ENCODE results near the gene ARHGAP9.
"Not testable (repeated sequence)": the region's sequence is repeated elsewhere in the genome, so short reads cannot be mapped to it uniquely, and the experiment has no call there.

ARHGAP9 gene

DNA sequence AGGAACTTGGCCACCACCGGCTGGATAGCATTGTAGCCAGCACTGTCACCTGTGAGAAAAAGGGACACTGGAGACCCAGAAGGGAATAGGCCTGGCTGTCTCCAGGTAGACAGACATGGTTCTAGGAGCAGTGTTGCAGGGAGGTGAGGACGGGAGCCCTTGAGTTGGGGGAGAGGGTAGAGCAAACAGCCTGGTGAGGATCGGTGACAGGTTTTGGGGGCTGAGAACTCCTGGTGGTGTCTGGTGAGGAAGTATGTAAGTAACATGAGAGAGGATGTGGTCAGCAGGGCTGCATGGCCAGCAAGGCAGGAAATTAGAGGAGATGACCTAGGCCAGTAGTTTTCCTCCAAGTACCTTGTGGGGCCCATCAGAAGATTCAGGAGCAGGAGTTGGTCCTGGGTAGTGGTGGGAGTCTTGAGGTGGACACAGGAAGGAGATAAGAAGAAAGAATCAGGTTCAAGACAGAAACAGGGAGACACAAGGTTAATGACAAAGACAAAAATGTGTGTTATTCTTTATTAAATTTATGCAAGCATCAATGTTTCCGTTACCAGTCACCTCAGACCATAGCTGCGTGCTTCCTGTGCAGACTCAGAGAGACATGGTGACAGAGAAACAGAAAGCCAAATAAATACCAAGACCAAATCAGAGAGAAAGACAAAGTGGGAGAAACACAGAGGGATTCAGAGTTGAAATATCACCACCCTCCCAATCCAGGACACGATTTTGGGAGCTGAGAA, at the start of gene ARHGAP9:
Gene ARHGAP9, minus strand, starts transcription at position 491 of the 740 bp plus-strand sequence. Its CDS starts 460 bp downstream, at position 31.
- DNase-seq, result peak in 1 of 3 donors; percentile 48

DNA sequence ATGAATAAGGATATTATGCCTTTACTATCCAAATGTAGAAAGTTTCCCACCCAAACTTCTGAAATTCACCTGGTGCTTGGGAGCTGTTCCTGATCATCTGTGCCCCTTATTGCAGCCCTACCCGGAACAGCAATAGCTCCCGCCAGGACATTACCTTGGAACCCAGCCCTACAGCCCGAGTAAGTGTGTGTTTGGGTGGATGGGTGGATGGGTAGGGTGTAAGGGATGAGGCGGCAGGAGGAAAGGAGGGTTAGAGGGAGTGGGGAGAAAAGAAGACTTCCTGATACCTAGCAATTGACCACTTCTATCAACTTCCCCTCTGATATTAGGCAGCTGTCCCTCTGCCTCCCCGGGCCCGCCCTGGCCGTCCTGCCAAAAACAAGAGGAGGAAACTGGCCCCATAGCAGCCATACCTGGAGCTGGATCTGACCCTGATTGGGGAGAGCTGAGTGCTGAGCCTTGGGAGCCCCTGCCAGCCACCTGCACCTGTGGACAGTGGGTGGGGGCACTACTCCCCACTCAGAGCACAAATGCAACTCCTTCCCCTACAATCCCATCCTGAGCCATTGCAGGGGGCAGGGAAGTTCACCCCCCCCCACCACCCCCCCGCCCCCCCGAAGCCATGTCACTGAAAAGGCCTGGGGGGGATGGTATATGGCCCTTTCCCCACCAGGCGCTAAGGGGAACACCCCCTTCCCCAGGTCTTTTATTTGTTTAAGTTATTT, 49.3 kb upstream of the ARHGAP9 start:
- no peak for DNase-seq

DNA sequence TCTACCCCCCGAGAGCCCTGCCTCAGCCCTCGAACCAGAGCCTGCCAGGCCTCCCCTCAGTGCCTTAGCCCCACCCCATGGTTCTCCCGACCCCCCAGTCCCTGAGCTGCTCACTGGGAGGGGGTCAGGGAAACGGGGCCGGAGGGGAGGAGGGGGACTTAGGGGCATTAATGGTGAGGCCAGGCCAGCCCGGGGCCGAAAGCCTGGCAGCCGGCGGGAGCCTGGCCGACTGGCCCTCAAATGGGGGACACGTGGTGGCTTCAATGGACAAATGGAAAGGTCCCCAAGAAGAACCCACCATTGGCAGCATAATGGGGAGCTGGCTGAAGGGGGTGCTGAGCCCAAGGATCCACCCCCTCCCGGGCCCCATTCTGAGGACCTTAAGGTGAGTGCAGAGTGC, 48.5 kb upstream of the ARHGAP9 start:
- no peak for DNase-seq

DNA sequence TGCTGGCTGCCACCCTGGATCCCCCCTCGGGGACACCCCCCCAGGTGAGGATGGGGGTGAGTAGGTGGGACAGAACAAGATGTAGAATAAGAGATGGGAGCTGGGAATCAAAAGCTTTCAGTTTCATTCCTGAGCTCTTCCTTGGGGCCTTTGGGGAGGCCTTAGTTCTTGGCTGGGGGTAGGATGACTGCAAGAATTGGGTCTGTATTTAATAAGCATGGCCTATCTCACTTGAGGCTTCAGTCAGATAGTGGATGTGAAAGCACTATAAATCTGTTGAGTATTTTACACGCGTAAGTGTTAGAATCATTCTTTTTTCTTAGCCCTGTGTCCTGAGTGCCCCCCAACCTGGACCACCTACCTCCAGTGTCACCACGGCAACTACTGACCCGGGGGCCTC, 47.5 kb upstream of the ARHGAP9 start:
- DNase-seq, result no peak

DNA sequence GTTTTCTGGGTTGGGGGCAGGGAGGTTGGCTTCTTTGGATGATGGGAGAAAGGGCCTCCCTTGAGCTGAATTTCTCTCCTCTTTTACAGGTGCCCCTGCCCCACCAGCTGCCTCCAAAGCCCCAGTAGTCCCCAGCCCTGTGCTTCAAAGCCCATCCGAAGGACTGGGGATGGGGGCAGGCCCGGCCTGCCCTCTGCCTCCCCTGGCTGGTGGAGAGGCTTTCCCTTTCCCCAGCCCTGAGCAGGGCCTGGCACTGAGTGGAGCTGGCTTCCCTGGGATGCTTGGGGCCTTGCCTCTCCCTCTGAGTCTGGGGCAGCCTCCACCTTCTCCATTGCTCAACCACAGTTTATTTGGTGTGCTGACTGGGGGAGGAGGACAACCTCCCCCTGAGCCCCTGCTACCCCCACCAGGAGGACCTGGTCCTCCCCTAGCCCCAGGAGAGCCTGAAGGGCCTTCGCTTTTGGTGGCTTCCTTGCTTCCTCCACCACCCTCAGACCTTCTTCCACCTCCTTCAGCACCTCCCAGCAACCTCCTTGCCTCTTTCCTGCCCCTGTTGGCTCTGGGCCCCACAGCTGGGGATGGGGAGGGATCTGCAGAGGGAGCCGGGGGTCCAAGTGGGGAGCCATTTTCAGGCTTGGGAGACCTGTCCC, 46.9 kb upstream of the ARHGAP9 start:
- no peak for DNase-seq

DNA sequence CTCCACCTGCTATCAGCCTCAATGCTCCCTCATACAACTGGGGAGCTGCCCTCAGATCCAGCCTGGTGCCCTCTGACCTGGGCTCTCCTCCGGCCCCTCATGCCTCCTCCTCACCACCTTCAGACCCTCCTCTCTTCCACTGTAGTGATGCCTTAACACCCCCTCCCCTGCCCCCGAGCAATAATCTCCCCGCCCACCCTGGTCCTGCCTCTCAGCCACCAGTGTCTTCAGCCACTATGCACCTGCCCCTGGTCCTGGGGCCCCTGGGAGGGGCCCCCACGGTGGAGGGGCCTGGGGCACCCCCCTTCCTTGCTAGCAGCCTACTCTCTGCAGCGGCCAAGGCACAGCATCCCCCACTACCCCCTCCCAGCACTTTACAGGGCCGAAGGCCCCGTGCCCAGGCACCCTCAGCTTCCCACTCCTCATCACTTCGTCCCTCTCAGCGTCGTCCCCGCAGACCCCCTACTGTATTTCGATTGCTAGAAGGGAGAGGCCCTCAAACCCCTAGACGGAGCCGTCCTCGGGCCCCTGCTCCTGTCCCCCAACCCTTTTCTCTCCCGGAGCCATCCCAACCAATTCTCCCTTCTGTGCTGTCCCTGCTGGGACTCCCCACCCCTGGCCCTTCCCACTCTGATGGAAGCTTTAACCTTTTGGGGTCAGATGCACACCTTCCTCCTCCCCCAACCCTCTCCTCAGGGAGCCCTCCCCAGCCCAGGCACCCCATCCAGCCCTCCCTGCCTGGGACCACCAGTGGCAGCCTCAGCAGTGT, 46.1 kb upstream of the ARHGAP9 start:
- no peak for DNase-seq

DNA sequence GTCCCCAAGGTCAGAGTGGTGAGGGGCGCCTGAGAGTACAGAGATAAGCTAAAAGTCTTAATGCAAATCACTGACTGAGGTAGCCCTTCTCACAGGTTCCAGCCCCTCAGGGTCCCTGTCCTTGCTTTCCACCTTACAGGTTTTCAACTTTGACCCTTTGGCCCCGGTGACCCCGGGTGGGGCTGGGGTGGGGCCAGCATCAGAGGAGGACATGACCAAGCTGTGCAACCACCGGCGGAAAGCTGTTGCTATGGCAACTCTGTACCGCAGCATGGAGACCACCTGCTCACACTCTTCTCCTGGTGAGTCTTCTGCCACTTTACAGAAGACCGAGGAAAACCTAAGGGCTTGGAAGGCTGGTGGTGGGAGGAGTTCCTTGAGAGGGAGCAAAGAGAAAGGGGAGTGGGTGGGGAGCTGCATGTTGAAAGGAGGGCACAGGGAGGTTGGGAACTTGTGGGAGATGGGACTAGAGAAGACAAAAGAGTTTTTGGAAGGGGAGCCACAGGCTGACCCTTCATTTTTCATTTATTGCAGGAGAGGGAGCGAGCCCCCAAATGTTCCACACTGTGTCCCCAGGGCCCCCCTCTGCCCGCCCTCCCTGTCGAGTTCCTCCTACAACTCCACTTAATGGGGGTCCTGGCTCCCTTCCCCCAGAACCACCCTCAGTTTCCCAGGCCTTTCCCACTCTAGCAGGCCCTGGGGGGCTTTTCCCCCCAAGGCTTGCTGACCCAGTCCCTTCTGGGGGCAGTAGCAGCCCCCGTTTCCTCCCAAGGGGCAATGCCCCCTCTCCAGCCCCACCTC, 45.3 kb upstream of the ARHGAP9 start:
- DNase-seq, result no peak

DNA sequence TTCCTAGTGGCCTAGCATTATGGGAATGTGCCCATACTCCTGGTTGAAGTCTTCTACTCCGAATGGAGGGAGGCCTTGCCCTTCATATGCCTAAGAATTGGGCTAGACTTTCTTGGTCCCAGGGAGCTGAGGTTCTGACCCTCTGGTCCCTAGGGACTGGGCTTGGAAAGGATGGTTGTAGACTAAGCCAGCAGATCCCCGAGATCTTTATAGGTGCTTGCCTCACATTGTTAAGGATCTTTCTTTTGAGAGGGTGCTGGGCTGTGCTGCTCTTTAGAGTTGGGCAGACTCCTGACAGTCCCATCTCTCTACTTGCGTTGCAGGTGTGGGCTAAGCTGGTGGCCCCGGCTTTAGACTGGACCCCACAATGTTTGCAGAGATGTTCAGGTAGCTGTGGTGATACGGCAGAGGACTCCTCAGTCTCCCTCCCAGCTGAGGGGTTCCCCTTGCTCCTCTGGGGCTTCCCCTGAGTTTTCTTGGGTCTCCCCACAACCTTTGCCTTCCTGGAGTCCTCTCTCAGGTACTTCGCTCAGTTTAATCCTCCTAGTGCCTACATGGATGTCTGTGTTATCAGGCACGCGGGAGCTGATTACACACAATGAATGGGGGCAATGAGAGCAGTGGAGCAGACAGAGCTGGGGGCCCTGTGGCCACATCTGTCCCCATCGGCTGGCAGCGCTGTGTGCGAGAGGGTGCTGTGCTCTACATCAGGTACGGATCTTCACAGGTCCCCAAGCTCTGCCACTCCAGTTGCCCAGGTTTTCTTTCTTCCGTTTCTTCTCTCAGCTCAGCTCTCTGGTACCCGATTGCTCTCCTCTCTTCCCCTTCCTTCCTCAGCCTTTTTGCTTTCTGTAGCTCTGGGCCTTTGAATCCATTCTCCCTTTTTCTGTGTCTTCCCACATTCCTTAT, 44.3 kb upstream of the ARHGAP9 start:
- DNase-seq, result no peak

DNA sequence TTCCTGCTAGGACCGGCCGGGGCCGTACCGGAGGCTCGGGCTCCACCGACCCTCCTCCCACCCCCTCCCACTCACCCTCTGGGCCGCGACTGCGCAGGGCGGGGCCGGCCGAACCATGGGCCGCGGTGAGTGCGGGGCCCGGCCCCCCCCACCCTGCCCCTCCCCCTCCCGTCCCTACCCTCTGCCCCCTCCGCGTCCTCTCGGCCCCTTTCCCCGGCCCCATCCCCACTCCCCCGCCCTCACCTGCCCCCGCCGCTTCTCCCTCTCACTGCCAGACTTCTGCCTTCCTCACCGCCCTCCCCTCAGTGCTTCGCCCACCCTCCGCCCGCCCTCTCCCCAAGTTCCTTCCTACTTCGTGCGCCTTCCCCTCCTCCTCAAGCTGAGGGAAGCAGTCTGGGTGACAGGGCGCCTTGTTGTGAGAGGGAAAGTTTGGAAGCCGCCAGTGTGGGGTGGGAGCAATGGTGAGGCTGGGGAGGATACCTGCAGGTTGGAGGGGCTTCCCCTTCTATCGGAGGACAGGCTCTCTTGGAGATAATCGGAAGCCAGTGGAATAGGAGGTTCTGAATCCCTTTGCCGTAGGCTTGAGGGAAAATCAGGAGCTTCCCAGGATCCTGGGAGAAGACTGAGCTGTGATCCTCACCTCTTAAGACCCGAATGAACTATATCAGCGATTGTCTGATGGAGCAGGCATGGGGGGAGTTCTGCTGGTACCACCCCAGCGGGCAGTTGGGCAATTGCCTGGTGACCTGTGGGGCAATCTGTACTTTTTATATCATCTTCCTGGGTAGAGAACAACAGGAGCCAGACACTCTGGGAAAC, 43.4 kb upstream of the ARHGAP9 start:
- peak; percentile 73 to 88 (median 86) for DNase-seq

DNA sequence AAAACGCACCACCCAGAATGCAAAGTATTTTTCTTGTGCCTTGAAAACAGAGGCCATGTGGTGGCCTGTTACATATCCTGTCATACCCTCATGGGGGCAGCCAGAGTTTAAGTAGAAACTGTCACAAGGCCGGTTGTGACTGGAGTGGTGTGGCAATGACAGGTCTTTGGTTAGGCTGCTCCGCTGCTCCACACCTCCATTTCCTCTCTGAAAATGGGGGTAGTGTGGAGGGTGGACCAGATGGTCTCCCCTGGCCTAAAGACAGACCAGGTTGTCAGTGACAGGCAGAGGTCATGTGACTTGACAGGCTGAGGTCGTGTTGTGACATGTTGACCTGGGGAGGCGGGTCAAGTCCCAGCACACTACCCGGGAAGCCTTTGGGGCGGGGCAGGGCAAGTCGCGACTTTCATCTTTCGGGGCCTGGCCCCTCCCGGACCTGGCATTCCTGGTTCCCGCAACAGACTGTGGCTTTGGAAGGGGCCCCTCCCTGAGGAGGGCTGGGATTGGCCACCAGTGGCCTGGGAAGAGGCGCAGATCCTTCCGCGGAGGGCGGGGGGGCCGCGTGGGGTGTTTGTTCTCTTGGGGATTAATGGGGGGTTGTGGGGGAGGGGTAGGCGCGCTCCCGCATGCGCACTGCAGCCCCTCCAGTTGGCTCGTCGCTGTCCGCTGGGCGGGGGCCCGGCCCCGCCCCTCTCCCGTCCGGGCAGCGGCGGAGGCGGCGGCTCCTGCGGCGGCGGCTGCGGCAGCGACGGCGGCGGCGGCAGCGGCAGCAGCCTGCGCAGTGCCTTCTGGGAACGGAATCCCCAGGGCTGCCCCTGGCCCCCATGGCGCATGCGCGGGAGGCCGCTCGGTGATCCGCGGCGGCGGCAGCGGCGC, 42.6 kb upstream of the ARHGAP9 start, which contains the start of gene MBD6:
Gene MBD6, plus strand, starts transcription at position 814 of the 876 bp plus-strand sequence. CDS start 1,480 bp downstream, outside the sequence.
- DNase-seq, result peak; percentile 94 to 97 (median 95)

DNA sequence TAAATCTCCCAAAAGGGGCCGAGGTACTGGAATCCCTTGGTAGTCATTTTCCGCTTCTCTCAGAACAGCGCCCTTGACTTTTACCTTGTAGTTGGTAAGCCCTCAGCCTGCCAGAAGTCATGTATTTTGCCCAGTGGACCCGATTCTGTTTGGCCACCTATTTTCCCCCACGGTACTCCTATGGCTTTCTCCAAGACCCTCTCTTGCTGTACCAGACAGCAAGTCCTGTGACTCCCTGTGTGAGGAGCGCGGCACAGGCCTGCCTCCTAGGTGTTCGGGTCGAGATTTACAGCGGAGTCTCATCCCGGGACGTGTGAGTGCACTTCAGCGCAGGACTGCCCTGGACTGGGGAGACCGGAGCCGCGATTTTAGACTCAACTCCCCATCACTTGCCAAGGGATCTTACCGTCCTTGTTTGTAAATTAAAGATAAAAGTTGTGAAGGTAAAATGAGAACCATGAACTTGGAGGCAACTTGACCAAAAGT, 41.9 kb upstream of the ARHGAP9 start:
- peak in 1 of 3 donors; percentile 7 for DNase-seq

DNA sequence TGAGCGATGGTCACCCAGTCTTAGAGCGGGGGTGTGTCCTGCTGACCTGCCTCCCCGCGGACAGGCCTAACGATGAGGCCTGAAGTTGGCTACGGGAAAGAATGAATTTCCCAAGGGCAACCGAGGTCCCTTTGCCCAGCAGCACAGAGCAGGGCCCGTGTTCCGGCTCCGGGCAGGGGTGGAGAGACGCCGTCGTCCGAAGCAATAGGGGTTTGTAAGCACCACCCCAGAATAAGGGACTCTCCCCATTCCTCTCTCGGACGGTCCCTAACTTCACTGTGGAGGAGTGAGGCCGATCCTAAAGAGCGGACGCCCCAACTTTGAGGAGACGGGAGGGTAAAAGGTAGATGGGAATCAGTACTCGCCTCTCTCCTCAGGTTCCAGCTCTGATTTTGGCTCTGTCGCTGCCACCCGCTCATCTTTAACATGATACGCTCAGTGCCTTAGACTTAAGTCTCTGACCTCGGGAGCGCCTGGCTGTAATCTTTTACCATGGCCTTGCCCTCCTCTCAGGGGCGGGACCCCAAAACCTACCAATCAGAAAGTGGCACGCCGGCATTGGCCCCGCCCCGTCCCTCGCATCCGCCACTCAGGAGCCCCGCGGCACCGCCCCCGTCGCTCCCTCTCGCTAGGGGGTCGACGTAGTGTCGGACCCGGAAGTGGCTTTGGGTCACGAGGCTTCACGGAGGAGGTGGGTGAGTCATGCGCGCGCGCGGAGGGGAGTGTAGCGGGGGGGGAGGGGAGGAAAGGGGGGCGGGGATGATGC, 40.6 kb upstream of the ARHGAP9 start, which contains the start of gene DDIT3:
Gene DDIT3, minus strand, starts transcription at position 462 of the 766 bp plus-strand sequence. CDS start 3,108 bp downstream, outside the sequence.
- DNase-seq, result peak; percentile 100

DNA sequence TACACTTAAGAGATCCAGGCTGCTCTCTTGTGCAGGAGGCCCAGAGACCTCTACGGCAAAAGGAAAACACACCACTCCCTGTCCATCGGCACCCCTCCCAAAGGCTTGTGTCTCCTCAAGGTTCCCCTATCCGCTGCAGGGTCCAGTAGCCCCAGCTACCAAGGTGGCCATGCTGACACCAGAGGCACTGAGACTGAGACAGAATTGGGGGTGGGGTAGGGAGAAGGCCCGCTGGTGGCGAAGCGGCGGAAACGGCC, 40.1 kb upstream of the ARHGAP9 start:
- no peak for DNase-seq

DNA sequence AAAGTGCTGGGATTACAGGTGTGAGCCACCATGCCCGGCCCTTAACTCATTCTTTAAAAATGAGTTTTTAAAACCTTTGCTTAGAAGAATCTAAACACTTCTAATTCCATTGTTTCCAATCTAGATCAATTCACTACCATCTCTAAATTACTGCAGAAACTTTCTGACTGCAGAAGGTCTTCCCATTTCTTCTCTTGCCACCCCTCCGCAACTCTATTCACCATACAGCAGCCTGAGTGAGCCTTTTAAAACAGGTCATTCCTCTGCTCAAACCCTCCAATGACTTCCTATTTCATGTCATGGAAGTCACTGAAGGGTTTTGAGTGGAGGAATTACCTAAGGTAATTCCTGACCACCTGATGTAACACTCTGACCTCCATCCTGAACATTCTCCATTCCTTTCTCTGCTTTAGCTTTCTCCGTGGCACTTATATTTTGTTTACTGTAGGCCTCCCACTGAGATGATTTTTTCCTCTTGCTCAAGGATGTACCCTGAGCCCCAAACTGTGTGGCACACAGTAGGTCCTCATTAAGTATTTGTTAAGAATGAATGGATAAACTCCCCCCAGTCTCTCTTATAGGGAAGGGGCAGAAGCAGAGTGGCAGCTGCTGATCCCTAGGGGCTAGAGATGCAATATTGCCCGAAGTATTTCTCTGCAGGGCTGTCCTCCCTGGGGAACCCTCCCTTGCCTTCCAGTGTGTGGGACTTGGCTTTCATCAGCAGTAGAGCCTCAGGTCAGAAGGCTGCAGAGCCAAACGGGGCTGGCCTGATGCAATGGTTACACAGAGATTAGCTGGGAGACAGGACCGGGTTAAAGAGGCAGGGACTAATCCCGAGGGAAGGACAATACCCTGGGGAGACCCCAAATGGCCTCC, 39.5 kb upstream of the ARHGAP9 start:
- DNase-seq, result peak; percentile 18 to 24 (median 20)

DNA sequence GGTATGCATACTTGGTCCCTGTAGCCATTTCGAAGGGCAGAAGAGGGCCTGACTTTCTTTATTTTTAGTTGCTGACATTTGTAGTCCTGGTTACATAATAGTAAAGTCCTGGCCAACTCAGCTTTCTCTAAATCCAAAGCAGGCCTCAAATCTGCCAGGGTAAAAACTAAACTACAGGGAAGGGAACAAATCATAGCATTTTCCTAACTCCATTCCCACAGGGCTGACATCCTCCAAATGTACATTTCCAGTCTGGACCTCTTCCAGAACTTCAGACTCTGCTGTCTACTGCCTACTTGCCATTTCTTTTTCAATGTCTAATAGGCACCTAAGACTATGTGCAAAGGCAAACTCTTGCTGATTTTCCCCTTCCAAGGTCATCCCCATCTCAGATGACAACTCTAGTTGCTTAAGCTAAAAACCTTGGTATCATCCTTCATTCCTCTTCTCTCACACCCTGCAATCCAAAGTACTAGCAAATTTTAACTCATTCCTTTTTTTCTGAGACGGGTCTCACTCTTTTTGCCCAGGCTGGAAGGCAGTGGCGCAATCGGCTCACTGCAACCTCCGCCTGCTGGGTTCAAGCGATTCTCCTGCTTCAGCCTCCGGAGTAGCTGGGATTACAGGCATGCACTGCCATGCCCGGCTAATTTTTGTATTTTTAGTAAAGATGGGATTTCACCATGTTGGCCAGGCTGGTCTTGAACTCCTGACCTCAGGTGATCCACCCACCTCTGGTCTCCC, 38.7 kb upstream of the ARHGAP9 start:
- DNase-seq, result no peak

DNA sequence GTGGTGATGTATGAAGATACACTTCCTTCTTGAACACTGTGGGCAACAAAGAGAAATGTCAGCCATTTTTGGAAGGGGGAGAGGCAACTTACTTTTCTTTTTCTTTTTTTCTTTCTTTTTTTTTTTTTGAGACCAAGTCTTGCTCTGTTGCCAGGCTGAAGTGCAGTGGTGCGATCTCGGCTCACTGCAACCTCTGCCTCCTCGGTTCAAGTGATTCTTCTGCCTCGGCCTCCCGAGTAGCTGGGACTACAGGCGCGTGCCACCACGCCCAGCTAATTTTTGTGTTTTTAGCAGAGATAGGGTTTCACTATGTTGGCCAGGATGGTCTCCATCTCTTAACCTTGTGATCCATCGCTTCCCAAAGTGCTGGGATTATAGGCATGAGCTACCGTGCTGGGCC, 38.1 kb upstream of the ARHGAP9 start:
- DNase-seq, result not testable (repeated sequence)
